Measurements from ENCODE around the gene DYNC1I1.

DYNC1I1 gene

GRCh38 chr7:95828824-95829790 lies 56.8 kb downstream of the DYNC1I1 start:
- Histone ChIP-seq H3K4me3 (ENCODE audit: low read length) (no peak overlapping the region), H3K36me3 (ENCODE audit: control insufficient read depth, insufficient read depth, low read length) (no peaks in the 10 kb centered on the region), H3K4me1 (ENCODE audit: control insufficient read depth, insufficient read depth, low read length) (no peaks in the 10 kb centered on the region), H3K27me3 (ENCODE audit: control insufficient read depth, insufficient read depth, low read length) (no peaks in the 10 kb centered on the region), H3K9ac (ENCODE audit: low read length) (no peak overlapping the region), H3K27ac (ENCODE audit: low read depth, low read length) (no peak overlapping the region)

GRCh38 chr7:95840953-95841950 lies 68.9 kb downstream of the DYNC1I1 start:
- H3K27ac ChIP-seq (ENCODE audit: low read depth, low read length), result no peak overlapping the region

GRCh38 chr7:95843286-95843685 lies 70.9 kb downstream of the DYNC1I1 start:
- Histone ChIP-seq H3K4me1 (ENCODE audit: control insufficient read depth, insufficient read depth, low read length) (no peaks in the 10 kb centered on the region), H3K27me3 (ENCODE audit: control insufficient read depth, insufficient read depth, low read length) (no peaks in the 10 kb centered on the region), H3K4me3 (ENCODE audit: low read length) (no peak overlapping the region), H3K27ac (ENCODE audit: low read depth, low read length) (no peak overlapping the region), H3K36me3 (ENCODE audit: control insufficient read depth, insufficient read depth, low read length) (no peaks in the 10 kb centered on the region), H3K9ac (ENCODE audit: low read length) (no peak overlapping the region)

More at GRCh38 chr7:95840953-95841950, 68.9 kb downstream of the DYNC1I1 start:
- no peak overlapping the region for H3K9ac ChIP-seq (ENCODE audit: low read length)
- no peaks in the 10 kb centered on the region for H3K36me3 ChIP-seq (ENCODE audit: control insufficient read depth, insufficient read depth, low read length)
- no peak overlapping the region for H3K4me3 ChIP-seq (ENCODE audit: low read length)
- H3K4me1 ChIP-seq (ENCODE audit: control insufficient read depth, insufficient read depth, low read length), result no peaks in the 10 kb centered on the region
- H3K27me3 ChIP-seq (ENCODE audit: control insufficient read depth, insufficient read depth, low read length), result no peaks in the 10 kb centered on the region

GRCh38 chr7:95845007-95845406 lies 72.7 kb downstream of the DYNC1I1 start:
- Histone ChIP-seq H3K4me3 (ENCODE audit: low read length) (no peak overlapping the region), H3K36me3 (ENCODE audit: control insufficient read depth, insufficient read depth, low read length) (no peaks in the 10 kb centered on the region), H3K27ac (ENCODE audit: low read depth, low read length) (no peak overlapping the region), H3K4me1 (ENCODE audit: control insufficient read depth, insufficient read depth, low read length) (no peaks in the 10 kb centered on the region), H3K27me3 (ENCODE audit: control insufficient read depth, insufficient read depth, low read length) (no peaks in the 10 kb centered on the region), H3K9ac (ENCODE audit: low read length) (no peak overlapping the region)

- Histone ChIP-seq H3K4me3 (ENCODE audit: low read length) (no peak overlapping the region), H3K4me1 (ENCODE audit: control insufficient read depth, insufficient read depth, low read length) (no peaks in the 10 kb centered on the region), H3K27me3 (ENCODE audit: control insufficient read depth, insufficient read depth, low read length) (no peaks in the 10 kb centered on the region), H3K36me3 (ENCODE audit: control insufficient read depth, insufficient read depth, low read length) (no peaks in the 10 kb centered on the region), H3K9ac (ENCODE audit: low read length) (no peak overlapping the region), H3K27ac (ENCODE audit: low read depth, low read length) (no peak overlapping the region)
Measured at GRCh38 chr7:95847061-95847460, 74.7 kb downstream of the DYNC1I1 start.

GRCh38 chr7:95859429-95859828 lies 87.1 kb downstream of the DYNC1I1 start:
- no peaks in the 10 kb centered on the region for H3K27me3 ChIP-seq (ENCODE audit: control insufficient read depth, insufficient read depth, low read length)
- H3K27ac ChIP-seq (ENCODE audit: low read depth, low read length), result no peak overlapping the region
- H3K9ac ChIP-seq (ENCODE audit: low read length), result no peak overlapping the region
- no peaks in the 10 kb centered on the region for H3K4me1 ChIP-seq (ENCODE audit: control insufficient read depth, insufficient read depth, low read length)
- no peaks in the 10 kb centered on the region for H3K36me3 ChIP-seq (ENCODE audit: control insufficient read depth, insufficient read depth, low read length)
- no peak overlapping the region for H3K4me3 ChIP-seq (ENCODE audit: low read length)

GRCh38 chr7:95861041-95861440 lies 88.7 kb downstream of the DYNC1I1 start:
- H3K27me3 ChIP-seq (ENCODE audit: control insufficient read depth, insufficient read depth, low read length), result no peaks in the 10 kb centered on the region
- no peak overlapping the region for H3K4me3 ChIP-seq (ENCODE audit: low read length)
- H3K27ac ChIP-seq (ENCODE audit: low read depth, low read length), result no peak overlapping the region
- H3K36me3 ChIP-seq (ENCODE audit: control insufficient read depth, insufficient read depth, low read length), result no peaks in the 10 kb centered on the region
- no peaks in the 10 kb centered on the region for H3K4me1 ChIP-seq (ENCODE audit: control insufficient read depth, insufficient read depth, low read length)
- H3K9ac ChIP-seq (ENCODE audit: low read length), result no peak overlapping the region

- no peaks in the 10 kb centered on the region for H3K4me1 ChIP-seq (ENCODE audit: control insufficient read depth, insufficient read depth, low read length)
- H3K27ac ChIP-seq (ENCODE audit: low read depth, low read length), result no peak overlapping the region
- H3K36me3 ChIP-seq (ENCODE audit: control insufficient read depth, insufficient read depth, low read length), result no peaks in the 10 kb centered on the region
- H3K9ac ChIP-seq (ENCODE audit: low read length), result no peak overlapping the region
- no peak overlapping the region for H3K4me3 ChIP-seq (ENCODE audit: low read length)
- no peaks in the 10 kb centered on the region for H3K27me3 ChIP-seq (ENCODE audit: control insufficient read depth, insufficient read depth, low read length)
Measured at GRCh38 chr7:95863623-95864022, 91.3 kb downstream of the DYNC1I1 start.

- Histone ChIP-seq H3K36me3 (ENCODE audit: control insufficient read depth, insufficient read depth, low read length) (no peaks in the 10 kb centered on the region), H3K4me1 (ENCODE audit: control insufficient read depth, insufficient read depth, low read length) (no peaks in the 10 kb centered on the region)
Measured at GRCh38 chr7:95865716-95866371, 93.5 kb downstream of the DYNC1I1 start.

GRCh38 chr7:95867309-95867708 lies 95.0 kb downstream of the DYNC1I1 start:
- Histone ChIP-seq H3K4me3 (ENCODE audit: low read length) (no peak overlapping the region), H3K36me3 (ENCODE audit: control insufficient read depth, insufficient read depth, low read length) (no peaks in the 10 kb centered on the region), H3K4me1 (ENCODE audit: control insufficient read depth, insufficient read depth, low read length) (no peaks in the 10 kb centered on the region), H3K27ac (ENCODE audit: low read depth, low read length) (no peak overlapping the region), H3K9ac (ENCODE audit: low read length) (no peak overlapping the region), H3K27me3 (ENCODE audit: control insufficient read depth, insufficient read depth, low read length) (no peaks in the 10 kb centered on the region)

More at GRCh38 chr7:95865716-95866371, 93.5 kb downstream of the DYNC1I1 start:
- H3K27ac ChIP-seq (ENCODE audit: low read depth, low read length), result no peak overlapping the region
- no peak overlapping the region for H3K4me3 ChIP-seq (ENCODE audit: low read length)
- H3K9ac ChIP-seq (ENCODE audit: low read length), result no peak overlapping the region
- H3K27me3 ChIP-seq (ENCODE audit: control insufficient read depth, insufficient read depth, low read length), result no peaks in the 10 kb centered on the region

GRCh38 chr7:95871075-95871848 lies 98.9 kb downstream of the DYNC1I1 start:
- no peaks in the 10 kb centered on the region for H3K36me3 ChIP-seq (ENCODE audit: control insufficient read depth, insufficient read depth, low read length)
- no peak overlapping the region for H3K9ac ChIP-seq (ENCODE audit: low read length)
- no peaks in the 10 kb centered on the region for H3K27me3 ChIP-seq (ENCODE audit: control insufficient read depth, insufficient read depth, low read length)
- H3K4me1 ChIP-seq (ENCODE audit: control insufficient read depth, insufficient read depth, low read length), result no peaks in the 10 kb centered on the region
- no peak overlapping the region for H3K4me3 ChIP-seq (ENCODE audit: low read length)
- no peak overlapping the region for H3K27ac ChIP-seq (ENCODE audit: low read depth, low read length)

Measured in rectal smooth muscle tissue (tissue), 1 donor.